ENCODE data around the gene SCAF1. TPM values are rescaled to one million over a fixed set of nuclear protein-coding genes. Genes with fewer than 3 reads are reported as not detected.

SCAF1 gene
- total and polyA plus RNA-seq, 2 of the 13 experiments (the other 11 are each of a cell fraction or from before 2014, with no cell fraction given) = 3.3 to 6.1 TPM

DNA sequence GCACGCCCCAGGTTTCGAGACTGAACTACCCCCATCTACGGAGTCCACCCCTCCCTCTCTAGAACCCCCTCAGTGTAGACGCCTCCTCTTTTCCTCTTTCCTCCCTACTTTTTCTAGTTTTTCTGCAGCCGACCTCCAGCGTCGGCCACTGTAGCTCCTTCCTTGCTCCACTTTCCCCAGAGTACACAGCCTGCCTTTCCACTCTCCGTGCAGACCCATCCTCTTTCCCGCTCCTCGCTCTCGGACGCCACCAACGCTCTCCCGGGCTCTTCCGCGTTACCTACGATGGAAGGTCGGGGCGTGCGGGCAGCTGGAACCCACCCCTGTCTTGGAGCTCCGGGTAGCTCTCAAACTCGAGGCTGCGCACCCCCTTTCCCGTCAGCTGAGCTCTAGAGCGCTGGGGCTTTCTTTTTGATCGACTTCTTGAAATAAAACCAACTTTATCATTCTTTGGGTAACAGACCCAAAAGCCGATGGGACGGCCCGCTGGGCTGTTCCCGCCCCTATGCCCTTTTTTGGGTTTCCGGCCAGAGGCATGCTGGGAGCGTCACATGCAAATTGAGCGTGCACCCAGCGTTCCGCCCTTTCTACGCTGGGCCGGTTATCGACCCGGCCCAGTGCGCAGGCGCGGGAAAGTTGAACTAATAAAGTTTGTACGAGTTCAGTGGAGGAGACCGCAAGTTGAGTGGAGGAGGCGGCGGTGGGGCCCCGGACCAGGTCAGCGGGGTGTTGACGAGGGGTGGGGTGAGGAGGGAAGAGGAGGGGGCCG is 23.5 kb downstream of the SCAF1 start, which contains the start of the genes BCL2L12 and IRF3 (continued):
- TF ChIP-seq, protein P1, sequence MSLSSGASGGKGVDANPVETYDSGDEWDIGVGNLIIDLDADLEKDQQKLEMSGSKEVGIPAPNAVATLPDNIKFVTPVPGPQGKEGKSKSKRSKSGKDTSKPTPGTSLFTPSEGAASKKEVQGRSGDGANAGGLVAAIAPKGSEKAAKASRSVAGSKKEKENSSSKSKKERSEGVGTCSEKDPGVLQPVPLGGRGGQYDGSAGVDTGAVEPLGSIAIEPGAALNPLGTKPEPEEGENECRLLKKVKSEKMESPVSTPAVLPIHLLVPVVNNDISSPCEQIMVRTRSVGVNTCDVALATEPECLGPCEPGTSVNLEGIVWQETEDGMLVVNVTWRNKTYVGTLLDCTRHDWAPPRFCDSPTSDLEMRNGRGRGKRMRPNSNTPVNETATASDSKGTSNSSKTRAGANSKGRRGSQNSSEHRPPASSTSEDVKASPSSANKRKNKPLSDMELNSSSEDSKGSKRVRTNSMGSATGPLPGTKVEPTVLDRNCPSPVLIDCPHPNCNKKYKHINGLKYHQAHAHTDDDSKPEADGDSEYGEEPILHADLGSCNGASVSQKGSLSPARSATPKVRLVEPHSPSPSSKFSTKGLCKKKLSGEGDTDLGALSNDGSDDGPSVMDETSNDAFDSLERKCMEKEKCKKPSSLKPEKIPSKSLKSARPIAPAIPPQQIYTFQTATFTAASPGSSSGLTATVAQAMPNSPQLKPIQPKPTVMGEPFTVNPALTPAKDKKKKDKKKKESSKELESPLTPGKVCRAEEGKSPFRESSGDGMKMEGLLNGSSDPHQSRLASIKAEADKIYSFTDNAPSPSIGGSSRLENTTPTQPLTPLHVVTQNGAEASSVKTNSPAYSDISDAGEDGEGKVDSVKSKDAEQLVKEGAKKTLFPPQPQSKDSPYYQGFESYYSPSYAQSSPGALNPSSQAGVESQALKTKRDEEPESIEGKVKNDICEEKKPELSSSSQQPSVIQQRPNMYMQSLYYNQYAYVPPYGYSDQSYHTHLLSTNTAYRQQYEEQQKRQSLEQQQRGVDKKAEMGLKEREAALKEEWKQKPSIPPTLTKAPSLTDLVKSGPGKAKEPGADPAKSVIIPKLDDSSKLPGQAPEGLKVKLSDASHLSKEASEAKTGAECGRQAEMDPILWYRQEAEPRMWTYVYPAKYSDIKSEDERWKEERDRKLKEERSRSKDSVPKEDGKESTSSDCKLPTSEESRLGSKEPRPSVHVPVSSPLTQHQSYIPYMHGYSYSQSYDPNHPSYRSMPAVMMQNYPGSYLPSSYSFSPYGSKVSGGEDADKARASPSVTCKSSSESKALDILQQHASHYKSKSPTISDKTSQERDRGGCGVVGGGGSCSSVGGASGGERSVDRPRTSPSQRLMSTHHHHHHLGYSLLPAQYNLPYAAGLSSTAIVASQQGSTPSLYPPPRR (CRISPR knock-in tag; IDR thresholded peaks at IDR 0.05; ENCODE audit: borderline replicate concordance) = 0 out of 2 replicates have a peak, but pooled peaks have one; percentile 34
- TF ChIP-seq KLF6 (CRISPR knock-in tag; IDR thresholded peaks at IDR 0.05) (0 out of 2 replicates have a peak, but pooled peaks have one; percentile 47), ZBTB8A (CRISPR knock-in tag; IDR thresholded peaks at IDR 0.05; ENCODE audit: borderline replicate concordance, low read depth) (peak; percentile 47; the same call in 1 of the 2 replicates), SRSF1 (optimal IDR thresholded peaks at IDR 0.05; ENCODE audit: low read depth, low read length) (peak; percentile 54), WIZ (CRISPR knock-in tag; IDR thresholded peaks at IDR 0.05) (no peak), ZNF737 (CRISPR knock-in tag; IDR thresholded peaks at IDR 0.05; ENCODE audit: borderline replicate concordance) (no peak), RAD21 (CRISPR knock-in tag; IDR thresholded peaks at IDR 0.05) (no peak), ZFP41 (CRISPR knock-in tag; IDR thresholded peaks at IDR 0.05; ENCODE audit: borderline replicate concordance) (no peak), ZMYM4 (CRISPR knock-in tag; IDR thresholded peaks at IDR 0.05) (0 out of 2 replicates have a peak, but pooled peaks have one; percentile 22), KDM5A (IDR thresholded peaks at IDR 0.05; ENCODE audit: borderline replicate concordance, low read length) (peak; percentile 86; the same call in 1 of the 2 replicates), EZH2 (conservative IDR thresholded peaks at IDR 0.05; ENCODE audit: low read depth, low read length) (no peak), ZKSCAN8 (CRISPR knock-in tag; IDR thresholded peaks at IDR 0.05; ENCODE audit: borderline replicate concordance) (no peak; the same call in 1 of the 2 replicates), ZMAT3 (CRISPR knock-in tag; conservative IDR thresholded peaks at IDR 0.05) (peak; percentile 39; the same call in 1 of the 2 replicates), NFE2L1 (CRISPR knock-in tag; IDR thresholded peaks at IDR 0.05; ENCODE audit: borderline replicate concordance) (no peak), STAG1 (CRISPR knock-in tag; IDR thresholded peaks at IDR 0.05) (no peak)
- TF ChIP-seq, protein P2, sequence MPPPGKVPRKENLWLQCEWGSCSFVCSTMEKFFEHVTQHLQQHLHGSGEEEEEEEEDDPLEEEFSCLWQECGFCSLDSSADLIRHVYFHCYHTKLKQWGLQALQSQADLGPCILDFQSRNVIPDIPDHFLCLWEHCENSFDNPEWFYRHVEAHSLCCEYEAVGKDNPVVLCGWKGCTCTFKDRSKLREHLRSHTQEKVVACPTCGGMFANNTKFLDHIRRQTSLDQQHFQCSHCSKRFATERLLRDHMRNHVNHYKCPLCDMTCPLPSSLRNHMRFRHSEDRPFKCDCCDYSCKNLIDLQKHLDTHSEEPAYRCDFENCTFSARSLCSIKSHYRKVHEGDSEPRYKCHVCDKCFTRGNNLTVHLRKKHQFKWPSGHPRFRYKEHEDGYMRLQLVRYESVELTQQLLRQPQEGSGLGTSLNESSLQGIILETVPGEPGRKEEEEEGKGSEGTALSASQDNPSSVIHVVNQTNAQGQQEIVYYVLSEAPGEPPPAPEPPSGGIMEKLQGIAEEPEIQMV (CRISPR knock-in tag; IDR thresholded peaks at IDR 0.05; ENCODE audit: low read depth) = no peak
- TF ChIP-seq, protein P3, sequence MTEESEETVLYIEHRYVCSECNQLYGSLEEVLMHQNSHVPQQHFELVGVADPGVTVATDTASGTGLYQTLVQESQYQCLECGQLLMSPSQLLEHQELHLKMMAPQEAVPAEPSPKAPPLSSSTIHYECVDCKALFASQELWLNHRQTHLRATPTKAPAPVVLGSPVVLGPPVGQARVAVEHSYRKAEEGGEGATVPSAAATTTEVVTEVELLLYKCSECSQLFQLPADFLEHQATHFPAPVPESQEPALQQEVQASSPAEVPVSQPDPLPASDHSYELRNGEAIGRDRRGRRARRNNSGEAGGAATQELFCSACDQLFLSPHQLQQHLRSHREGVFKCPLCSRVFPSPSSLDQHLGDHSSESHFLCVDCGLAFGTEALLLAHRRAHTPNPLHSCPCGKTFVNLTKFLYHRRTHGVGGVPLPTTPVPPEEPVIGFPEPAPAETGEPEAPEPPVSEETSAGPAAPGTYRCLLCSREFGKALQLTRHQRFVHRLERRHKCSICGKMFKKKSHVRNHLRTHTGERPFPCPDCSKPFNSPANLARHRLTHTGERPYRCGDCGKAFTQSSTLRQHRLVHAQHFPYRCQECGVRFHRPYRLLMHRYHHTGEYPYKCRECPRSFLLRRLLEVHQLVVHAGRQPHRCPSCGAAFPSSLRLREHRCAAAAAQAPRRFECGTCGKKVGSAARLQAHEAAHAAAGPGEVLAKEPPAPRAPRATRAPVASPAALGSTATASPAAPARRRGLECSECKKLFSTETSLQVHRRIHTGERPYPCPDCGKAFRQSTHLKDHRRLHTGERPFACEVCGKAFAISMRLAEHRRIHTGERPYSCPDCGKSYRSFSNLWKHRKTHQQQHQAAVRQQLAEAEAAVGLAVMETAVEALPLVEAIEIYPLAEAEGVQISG (CRISPR knock-in tag; IDR thresholded peaks at IDR 0.05) = peak; percentile 67

Measured in HepG2 (cell line).